Activated CD8-positive, alpha-beta memory T cell treated with anti-CD3 and anti-CD28 coated beads for 24 hours (primary cell): ENCODE measurements around the gene FYN.
"Not testable (repeated sequence)": the region's sequence is repeated elsewhere in the genome, so short reads cannot be mapped to it uniquely, and the experiment has no call there.

Experiments
- DNase-seq: peaks from one replicate; pipeline ENCODE4 v3.0.0-alpha.2; 2020

FYN gene

GRCh38 chr6:111804627-111805235 lies 68.5 kb downstream of the FYN start:
- DNase-seq, result no peak

- no peak for DNase-seq
Observed at GRCh38 chr6:111803804-111804203, 69.4 kb downstream of the FYN start.

GRCh38 chr6:111803371-111803770 lies 69.9 kb downstream of the FYN start:
- DNase-seq, result no peak

GRCh38 chr6:111802720-111803330 lies 70.4 kb downstream of the FYN start:
- DNase-seq, result no peak

GRCh38 chr6:111802015-111802414 lies 71.2 kb downstream of the FYN start:
- no peak for DNase-seq

GRCh38 chr6:111800821-111801220 lies 72.4 kb downstream of the FYN start:
- DNase-seq, result no peak

- DNase-seq, result no peak
Observed at GRCh38 chr6:111800259-111800765, 72.9 kb downstream of the FYN start.

GRCh38 chr6:111799576-111800258 lies 73.5 kb downstream of the FYN start:
- no peak for DNase-seq

GRCh38 chr6:111798281-111798725 lies 74.9 kb downstream of the FYN start:
- no peak for DNase-seq

DNA sequence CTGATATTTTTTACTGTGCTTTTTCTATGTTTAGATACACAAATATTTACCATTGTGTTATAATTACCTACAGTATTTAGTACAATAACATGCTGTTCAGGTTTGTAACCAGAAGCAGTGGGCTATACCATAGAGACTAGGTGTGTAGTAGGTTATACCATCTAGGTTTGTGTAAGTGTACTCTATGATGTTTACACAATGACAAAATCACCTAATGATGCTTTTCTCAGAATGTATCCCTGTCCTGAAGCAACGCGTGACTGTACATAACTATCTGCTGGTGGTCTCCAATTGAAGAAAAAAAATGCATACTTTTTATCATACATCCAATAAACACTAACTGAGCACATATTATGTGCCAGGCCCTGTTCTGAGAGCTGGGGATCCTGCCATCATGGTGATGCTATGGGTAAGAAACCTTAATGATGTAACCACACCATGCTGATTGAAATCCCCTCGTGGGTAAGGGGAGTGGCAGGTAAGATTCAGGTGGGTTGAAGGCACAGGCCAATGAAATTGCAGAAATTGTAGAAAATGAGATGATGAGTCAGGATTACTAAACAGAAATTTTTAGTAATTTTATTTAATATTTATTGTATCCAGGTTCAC lies 76.8 kb downstream of the FYN start:
- DNase-seq, result no peak

DNA sequence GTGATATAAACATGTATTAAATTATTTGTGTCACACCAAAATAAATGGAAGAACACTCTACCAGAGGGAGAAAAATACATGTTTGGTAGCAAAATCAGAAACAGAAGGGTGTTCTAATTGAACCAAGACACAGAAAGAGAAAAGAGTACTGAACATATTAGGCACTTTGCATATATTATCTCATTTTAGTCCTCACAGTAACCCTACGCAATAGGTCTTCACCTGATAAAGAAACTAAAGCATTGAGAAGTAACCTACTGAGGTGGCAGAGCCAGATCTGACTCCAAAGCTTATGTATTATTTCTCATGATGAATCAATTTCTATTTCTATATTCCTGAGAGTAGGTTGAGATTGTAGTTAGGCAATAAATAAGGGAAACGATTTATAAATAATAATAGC lies 77.7 kb downstream of the FYN start:
- no peak for DNase-seq

- DNase-seq, result no peak
Observed at GRCh38 chr6:111794727-111795452, 78.4 kb downstream of the FYN start.

DNA sequence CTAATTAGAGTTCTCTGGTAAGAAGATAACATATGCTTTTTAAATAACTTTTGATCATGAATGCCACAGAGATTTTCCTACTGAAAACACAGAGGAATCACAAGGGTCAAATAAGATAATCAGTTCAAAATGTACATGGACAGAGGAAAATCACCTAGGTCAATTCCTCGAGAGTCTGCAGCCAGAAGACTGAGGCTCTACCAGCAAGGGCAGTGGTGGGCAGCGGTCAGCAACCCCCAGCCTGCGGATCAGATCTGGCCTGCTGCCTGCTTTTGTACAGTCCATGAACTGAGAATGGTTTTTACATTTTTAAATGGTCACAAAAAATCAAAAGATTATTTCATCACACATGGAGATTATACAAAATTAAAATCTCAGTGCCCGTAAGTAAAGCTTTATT lies 79.0 kb downstream of the FYN start:
- no peak for DNase-seq

DNA sequence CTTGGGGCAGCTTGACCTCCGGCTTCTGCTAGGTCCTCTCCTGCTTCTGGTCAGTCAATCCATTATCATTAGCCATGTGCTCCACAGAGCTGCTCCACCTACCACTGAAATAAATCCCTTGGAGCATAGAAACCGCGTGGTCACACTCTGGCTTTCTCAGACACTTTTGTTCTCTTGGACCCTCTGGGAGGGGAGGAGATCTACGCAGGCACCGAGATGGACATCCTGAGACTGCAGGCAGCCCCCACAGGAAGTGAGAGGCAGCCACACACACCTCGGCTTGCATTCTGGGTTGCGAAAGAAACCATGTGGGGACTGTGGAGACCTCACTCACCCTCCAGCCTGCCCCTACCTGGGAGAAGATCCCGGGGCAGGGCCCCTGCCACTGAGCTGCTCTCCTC lies 79.5 kb downstream of the FYN start:
- no peak for DNase-seq

DNA sequence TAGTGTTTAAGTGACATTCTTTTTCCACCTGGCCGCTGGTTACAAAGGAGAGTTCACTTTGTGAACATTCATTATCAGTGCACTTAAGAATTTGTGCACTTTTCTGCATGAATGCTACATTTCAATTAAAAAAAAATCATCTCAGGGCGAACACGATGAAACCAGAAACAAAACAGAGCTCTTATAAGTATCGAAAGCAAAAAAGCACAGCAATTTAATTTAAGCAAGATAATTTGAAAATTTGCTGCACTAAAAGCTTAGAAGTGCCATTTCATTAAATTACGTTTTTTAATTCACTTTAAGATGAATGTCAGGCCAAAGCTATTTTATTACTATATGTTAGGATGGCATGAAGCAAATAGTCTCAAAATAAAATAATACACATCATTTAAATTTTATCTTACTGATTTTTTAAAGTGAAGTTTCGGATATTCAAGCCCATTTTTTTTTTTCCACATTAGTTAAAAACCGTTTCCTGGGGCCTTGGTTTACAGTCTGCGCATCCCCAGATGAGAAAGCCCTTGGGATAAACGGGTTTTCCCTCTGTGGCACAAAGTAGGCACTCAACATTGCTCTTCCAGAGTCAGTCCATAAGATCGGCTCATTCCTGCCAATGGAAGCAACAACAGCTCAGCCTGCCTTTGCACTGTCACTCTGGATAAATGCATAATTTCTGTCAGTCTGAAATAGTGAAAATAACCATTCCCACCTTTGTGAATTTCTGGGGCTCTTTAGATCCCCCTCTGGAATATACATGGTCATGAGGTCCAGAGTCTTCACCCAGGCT lies 80.1 kb downstream of the FYN start:
- no peak for DNase-seq

DNA sequence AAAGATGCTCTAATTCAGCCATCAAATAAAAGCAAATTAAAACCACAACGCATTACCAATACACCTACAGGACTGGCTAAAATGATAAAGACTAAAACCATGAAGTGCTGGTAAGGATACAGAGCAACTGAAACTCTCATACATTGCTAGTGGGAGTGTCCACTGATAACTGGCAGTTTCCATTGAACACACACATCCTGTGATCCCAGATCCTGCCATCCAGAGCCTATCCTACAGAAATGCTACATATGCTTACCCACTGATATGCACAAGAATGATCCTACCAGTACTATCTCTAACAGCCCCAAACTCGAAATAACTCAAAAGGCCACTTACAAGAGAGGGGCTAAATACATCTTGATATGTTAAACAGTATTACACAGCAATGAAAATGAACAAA lies 81.0 kb downstream of the FYN start:
- DNase-seq, result no peak

- no peak for DNase-seq
Observed at GRCh38 chr6:111791415-111791814, 81.8 kb downstream of the FYN start.

DNA sequence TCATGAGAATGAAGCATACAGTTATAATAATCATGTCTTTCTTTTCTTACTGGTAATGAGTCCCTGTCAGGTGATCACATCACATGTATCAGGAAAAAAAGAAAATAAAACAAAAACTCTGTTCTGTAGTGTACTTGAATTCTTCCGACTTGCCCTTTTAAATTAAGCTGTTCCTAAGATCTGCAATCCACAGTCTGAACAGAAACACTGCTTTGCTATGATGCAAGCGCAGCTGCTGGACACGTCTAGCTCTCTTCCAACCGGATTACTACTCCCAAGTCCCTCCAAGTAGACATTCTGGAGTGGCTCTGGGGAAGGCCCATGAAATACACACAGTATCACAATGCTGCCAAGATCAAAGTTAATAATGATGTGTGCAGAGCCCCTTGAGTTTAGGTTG lies 83.7 kb downstream of the FYN start:
- no peak for DNase-seq

GRCh38 chr6:111788379-111789276 lies 84.6 kb downstream of the FYN start:
- DNase-seq, result no peak

DNA sequence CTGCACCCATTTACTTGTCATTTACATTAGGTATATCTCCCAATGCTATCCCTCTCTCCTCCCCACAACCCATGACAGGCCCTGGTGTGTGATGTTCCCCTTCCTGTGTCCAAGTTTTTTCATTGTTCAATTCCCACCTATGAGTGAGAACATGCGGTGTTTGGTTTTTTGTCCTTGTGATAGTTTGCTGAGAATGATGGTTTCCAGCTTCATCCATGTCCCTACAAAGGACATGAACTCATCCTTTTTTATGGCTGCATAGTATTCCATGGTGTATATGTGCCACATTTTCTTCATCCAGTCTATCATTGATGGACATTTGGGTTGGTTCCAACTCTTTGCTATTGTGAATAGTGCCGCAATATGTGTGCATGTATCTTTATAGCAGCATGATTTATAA lies 87.1 kb downstream of the FYN start:
- not testable (repeated sequence) for DNase-seq

DNA sequence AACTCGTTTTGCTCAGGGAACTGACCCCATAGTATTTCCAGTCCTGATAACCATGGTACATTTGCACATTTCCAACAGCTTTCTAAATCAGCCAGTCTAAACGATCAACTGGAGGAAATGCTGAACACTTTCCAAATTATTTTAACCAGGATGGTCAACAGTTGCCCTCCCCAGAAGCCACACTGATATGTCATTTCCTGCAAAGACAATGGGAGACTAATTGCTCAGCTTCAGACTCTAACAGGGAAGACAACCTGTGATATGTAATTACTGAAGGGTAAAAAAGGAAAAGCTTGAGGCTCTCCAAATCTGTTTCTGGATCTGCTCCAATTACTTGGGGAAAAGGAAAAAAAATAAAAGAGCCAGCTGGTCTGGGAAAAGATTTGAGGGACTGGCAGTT lies 88.8 kb downstream of the FYN start:
- no peak for DNase-seq
